HG03571 (cell line): ENCODE results near the gene TMX3.
A peak's percentile ranks its signal among the peaks of the same experiment; 100 is the strongest.

Experiments
- ATAC-seq: cut with Tn5 transposase; IDR thresholded peaks from one replicate; pipeline ENCODE4 v1.9.1; 2021; ENCODE audit not compliant: unreplicated experiment

The TMX3 gene

GRCh38 chr18:68713131-68713530 lies 1.8 kb downstream of the TMX3 start:
- no peak for ATAC-seq

GRCh38 chr18:68707646-68708045 lies 7.3 kb downstream of the TMX3 start:
- no peak for ATAC-seq

GRCh38 chr18:68705119-68705518 lies 9.8 kb downstream of the TMX3 start:
- no peak for ATAC-seq

GRCh38 chr18:68703326-68703725 lies 11.6 kb downstream of the TMX3 start:
- no peak for ATAC-seq

GRCh38 chr18:68701353-68701752 lies 13.6 kb downstream of the TMX3 start:
- no peak for ATAC-seq

- ATAC-seq = no peak
Observed at GRCh38 chr18:68699043-68699442, 15.9 kb downstream of the TMX3 start.

GRCh38 chr18:68696937-68697336 lies 18.0 kb downstream of the TMX3 start:
- no peak for ATAC-seq

- no peak for ATAC-seq
Observed at GRCh38 chr18:68694316-68694715, 20.6 kb downstream of the TMX3 start.

GRCh38 chr18:68693091-68693815 lies 21.7 kb downstream of the TMX3 start:
- no peak for ATAC-seq

GRCh38 chr18:68679528-68679927 lies 35.4 kb downstream of the TMX3 start:
- no peak for ATAC-seq

- ATAC-seq = peak; percentile 40
Observed at GRCh38 chr18:68676913-68677312, 38.0 kb downstream of the TMX3 start.

GRCh38 chr18:68667121-68667520 lies 47.8 kb downstream of the TMX3 start:
- no peak for ATAC-seq

- no peak for ATAC-seq
Observed at GRCh38 chr18:68666381-68666780, 48.5 kb downstream of the TMX3 start.

GRCh38 chr18:68665628-68666027 lies 49.3 kb downstream of the TMX3 start:
- ATAC-seq = no peak

GRCh38 chr18:68662754-68663153 lies 52.2 kb downstream of the TMX3 start:
- ATAC-seq = no peak

- ATAC-seq = no peak
Observed at GRCh38 chr18:68660354-68661183, 54.3 kb downstream of the TMX3 start.

- ATAC-seq = no peak
Observed at GRCh38 chr18:68648191-68648590, 66.7 kb downstream of the TMX3 start.

GRCh38 chr18:68642003-68642402 lies 72.9 kb downstream of the TMX3 start:
- no peak for ATAC-seq

GRCh38 chr18:68640861-68641260 lies 74.0 kb downstream of the TMX3 start:
- ATAC-seq = no peak

- no peak for ATAC-seq
Observed at GRCh38 chr18:68638613-68639012, 76.3 kb downstream of the TMX3 start.

- ATAC-seq = no peak
Observed at GRCh38 chr18:68627812-68628211, 87.1 kb downstream of the TMX3 start.
